Stimulated activated CD4-positive, alpha-beta T cell treated with anti-CD3 and anti-CD28 coated beads, Interleukin-15, amount 100 ng/mL, for 1 hour (primary cell): Measurements from ENCODE around the gene LSP1.

Source experiments
- DNase-seq, 2 donors: peaks; one replicate each; pipeline ENCODE4 v3.0.0-alpha.2; 2020; ENCODE audit warnings: low read depth in 1 of 2, low spot score in 1 of 2

The LSP1 gene

GRCh38 chr11:1836011-1836945 is 16.6 kb upstream of the LSP1 start:
- DNase-seq, result no peak

GRCh38 chr11:1837171-1838076 is 15.5 kb upstream of the LSP1 start:
- DNase-seq, result peak; percentile 60 to 62

DNA sequence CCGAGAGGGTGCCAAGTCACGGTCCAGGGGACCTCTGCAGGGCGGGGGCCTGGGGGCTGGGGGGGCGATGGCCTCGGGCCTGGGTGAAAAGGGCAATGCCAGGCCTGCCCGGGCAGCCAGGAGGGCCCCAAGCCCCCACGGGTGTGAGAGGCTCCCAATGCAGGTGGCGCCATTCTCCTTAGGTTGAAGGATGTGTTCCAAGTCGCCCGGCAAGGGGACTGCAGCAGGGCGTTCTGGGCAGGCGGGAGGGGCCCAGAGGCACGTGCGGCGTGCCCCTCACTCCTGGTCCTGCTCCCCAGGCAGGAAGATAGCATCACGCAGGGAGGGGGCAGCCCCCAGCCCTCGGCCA is 14.8 kb upstream of the LSP1 start:
- no peak for DNase-seq

- DNase-seq, result no peak
These were observed 14.3 kb upstream of the LSP1 start, which contains the start of gene TNNI2 for GRCh38 chr11:1838426-1839144. TSS of gene TNNI2 (plus strand) at chr11:1838981. CDS start at chr11:1839697, 716 bp downstream.

DNA sequence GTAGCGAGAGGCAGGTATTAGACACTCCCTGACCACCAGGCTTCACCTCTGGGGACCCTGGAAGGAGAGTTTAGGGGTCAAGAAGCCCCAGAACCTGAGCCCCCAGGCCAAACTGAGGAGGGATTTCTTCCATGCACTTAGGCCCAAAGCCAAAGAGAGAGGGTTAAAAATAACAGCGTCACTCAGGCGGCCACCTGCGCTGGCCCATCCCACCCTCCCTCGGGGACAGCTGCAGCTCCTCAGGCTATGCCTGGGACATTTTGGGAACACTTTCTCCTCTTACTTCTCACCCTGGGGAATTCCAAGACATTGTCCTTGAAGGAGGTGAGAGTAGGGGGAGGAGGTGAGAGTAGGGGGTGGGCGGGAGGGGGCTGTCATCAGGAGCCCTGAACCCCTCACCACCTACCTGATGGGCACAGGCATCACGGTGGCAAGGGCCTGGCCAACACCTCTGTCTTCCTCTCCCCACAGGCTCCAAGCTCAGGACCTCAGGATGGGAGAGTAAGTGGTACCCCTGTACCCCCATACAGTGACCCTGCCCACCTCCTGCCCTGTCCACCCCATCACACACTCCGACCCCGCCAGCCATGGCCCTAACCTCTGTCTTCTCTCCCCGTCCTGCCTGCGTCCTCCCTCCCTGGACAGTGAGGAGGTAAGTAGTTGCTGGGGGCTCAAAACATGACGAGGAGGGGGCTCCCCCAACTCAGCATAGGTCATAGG is 13.5 kb upstream of the LSP1 start:
- DNase-seq, result no peak

- no peak for DNase-seq
These were observed 12.7 kb upstream of the LSP1 start for GRCh38 chr11:1839924-1840779.

- no peak for DNase-seq
These were observed 12.0 kb upstream of the LSP1 start for GRCh38 chr11:1840780-1841480.

DNA sequence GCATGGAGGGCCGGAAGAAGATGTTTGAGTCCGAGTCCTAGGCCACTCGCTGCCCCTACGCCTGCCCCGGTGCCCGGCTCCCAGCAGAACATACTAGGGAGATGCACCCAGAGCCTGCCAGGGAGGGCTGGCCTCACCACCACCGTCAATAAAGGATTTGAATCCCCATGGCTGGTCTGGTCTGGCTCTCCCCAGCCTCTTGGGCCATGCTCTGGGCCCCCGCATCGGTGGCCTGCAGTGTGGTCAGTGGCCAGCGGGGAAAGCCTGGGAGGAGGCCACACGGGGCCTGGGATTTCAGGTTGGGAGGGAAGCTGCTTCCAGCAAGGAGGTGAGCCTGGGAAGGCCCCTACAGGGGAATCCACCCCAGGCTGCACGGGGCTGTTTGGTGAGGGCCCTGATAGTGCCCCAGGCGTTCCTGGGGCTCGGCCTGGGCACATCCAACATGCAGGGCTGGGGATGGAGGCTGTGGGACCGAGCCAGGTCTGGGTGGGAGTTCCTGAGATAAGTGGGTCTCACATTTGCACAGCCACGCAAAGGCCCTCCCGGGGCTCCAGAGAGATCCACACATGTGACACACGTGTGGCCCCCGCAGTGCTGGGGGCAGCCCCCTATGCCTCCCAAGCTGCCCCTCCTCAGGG is 11.3 kb upstream of the LSP1 start:
- no peak for DNase-seq

DNA sequence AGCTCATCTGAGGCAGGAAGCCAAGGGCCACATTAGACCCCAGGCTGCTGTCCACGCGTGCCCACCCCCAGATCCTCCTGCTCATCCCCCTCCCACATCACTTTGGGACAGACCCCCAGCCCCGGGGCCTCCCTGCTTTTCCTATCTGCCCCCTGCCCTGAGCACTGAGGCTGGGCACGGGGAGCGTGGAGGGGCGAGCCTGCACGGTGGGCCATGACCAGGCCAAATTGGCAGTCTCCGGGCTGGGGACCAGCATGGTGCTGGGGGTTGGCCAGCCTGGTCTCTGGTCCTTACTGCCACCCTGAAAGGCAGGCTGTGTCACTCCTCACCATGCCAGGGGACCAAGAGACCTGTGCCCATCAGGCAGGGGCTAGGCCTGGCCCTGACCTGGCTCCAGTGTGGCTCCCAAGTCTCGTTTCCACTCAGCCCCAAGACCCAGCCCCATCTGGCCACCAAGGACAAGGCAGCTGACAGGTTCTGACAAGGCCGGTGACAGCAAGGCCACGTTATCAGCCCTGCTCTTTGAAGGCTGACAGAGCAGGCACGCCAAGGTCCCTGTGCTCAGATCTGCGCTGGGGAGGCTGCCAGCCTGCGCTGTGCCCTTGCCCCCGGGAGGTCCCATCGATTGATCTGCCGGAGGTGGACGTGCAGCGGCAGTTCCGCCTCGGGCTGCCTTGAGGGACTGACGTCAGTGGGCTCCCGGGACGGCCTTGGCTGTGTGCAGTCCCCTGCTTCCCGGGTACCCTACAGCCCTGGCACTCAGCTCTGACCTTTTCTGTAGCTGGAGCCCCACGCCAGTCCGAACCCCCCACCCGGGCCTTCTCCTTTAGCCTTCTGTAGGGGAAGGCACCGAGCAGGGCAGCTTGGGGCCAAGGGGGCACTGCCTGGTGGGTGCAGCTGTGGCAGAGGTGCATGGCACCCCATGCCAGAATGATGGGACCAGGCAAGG is 10.5 kb upstream of the LSP1 start:
- DNase-seq, result no peak

GRCh38 chr11:1843098-1843473 is 9.8 kb upstream of the LSP1 start:
- no peak for DNase-seq

DNA sequence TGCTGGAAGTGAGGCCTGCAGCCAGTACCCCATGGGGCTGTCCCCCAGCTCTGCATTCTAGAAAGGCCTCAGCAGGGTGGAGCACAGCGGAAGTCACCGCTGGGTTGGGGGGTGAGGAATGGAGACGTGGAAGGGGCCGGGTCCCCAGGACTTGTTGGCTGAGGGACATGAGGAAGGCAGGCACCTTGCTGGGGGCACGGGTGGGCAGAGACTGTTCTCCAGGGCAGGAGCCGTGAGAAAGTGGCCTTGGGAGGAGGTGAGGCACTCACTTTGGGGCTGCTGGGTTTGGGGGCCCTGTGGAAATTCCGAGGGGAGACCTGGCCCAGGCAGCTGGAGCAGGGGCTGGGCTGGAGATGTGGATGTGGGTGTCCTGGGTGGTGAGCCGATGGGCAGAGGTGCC is 9.1 kb upstream of the LSP1 start:
- no peak for DNase-seq

DNA sequence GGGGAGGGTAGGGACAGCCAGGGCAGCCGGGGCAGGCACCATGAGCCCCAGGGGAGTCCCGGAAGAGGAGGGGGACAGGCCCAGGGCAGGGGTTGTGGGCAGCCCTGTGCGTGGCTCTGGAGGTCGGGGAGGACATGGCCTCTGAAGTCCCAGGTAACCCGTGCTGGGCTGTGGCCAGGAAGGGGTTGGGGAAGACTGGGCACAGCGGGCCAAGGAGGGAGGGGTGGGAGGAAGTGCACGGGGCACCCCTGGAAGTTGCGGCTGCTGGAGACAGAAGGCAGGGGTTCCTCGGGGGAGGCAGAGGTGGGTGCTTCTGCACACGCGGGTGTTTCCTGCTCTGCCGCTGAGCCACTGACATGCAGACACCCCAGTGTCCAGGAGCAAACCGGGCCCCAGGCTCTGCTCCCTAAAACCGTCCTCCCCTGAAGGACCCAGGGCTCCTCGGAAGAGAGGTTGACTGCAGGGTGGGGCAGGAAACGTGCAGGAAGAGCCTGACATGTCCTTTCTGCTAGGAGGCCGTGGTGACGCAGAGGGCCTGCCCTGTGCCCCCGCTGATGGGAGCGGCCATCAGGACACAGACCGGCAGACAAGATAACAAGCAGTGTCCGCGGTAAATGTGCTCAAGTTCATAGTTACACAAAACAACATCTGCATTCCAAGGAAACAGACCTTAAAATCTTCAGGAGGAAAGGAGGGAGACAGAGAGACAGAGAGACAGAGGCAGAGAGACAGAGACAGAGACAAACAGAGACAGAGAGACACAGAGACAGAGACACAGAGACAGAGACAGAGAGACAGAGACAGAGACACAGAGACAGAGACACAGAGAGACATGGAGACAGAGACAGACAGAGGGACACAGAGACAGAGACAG is 8.4 kb upstream of the LSP1 start:
- peak in 1 of 2 donors; percentile 12 for DNase-seq

DNA sequence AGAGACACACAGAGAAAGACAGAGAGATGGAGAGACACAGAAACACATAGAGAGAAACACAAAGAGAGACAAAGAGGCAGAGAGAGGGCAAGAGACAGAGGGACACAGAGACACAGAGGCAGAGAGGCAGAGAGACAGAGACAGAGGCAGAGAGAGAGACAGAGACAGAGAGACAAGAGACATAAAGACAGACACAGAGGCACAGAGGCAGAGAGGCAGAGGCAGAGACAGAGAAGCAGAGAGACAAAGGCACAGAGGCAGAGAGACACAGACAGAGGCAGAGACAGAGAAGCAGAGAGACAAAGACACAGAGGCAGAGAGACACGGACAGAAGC is 7.8 kb upstream of the LSP1 start:
- no peak for DNase-seq

DNA sequence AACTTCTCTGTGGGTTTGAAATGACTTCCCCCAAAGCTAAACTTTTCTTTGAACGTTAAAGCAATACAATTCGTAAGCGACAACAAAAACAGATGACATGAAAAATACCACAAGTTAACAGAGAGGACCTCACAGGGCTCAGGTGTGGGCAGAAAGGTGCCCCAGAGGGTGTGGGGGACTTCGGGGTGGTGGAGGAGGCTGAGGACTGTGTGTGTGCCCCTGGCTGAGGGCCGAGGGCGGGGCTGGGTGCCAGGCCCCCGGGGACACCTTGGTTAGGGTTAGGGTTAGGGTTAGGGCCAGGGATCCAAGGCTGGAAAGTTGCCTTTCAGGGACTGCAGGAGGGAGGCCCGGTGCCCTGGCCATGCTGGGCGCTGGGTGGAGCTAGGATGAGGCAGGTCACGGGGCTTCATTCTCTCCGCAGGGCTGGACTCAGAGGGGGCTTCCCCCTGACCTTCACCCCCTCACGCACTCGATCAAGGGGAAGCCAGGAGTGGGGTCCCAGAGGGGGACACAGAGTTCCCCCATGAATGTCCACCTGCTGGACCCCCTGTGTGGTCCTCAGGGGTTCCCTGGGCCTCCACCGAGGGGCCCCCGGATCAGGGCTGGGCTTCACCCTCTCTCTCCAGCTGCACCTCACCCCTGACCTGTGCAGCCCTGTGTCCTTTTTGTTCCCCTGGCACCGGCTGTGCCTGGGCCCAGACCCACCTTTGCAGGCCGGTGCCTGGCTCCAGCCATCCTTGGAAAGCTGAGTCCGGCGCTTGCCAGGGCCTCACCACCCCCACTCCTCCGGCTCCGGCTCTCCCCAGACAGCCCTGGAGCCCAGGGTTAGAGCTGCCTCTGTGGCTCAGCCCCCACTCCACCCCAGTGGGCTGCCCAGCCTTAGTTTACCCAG is 7.1 kb upstream of the LSP1 start:
- no peak for DNase-seq

- no peak for DNase-seq
These were observed 6.4 kb upstream of the LSP1 start for GRCh38 chr11:1846453-1846932.
